Common myeloid progenitor, CD34-positive (primary cell): ENCODE results near the gene EHD4.
A peak's percentile ranks its signal among the peaks of the same experiment; 100 is the strongest.

ENCODE experiments used
- CTCF ChIA-PET: fragments of 350-600 bp; sonication (Branson Sonifier 250); formaldehyde crosslinking; loops from one replicate; lab custom pipeline; 2021; ENCODE audit warnings: antibody characterized with exemption; lab: Charles Lee
- POLR2A ChIA-PET: fragments of 350-600 bp; sonication (Branson Sonifier 250); formaldehyde crosslinking; loops from one replicate; lab custom pipeline; 2021; ENCODE audit warnings: antibody characterized with exemption; lab: Charles Lee
- DNase-seq, 3 donors: peaks; one replicate each; pipeline versions ENCODE4 v3.0.0 to v3.0.0-alpha.2; 2013
- H3K27ac ChIP-seq, 2 experiments: 1 replicate in 1 of 2; 2 replicates in 1 of 2; pipeline ENCODE4 v1.7.0; 2013; ENCODE audit warnings: inconsistent platforms in 2 of 2, low read length in 2 of 2, mild to moderate bottlenecking in 2 of 2, low read depth in 1 of 2, moderate library complexity in 1 of 2; ENCODE audit not compliant: severe bottlenecking in 2 of 2, insufficient read depth in 1 of 2, poor library complexity in 1 of 2
- H3K27me3 ChIP-seq, 5 experiments: replicated peaks in 2 of 5; 1 replicate in 3 of 5; 2 replicates in 2 of 5; pipeline versions ENCODE4 v1.6.1 to v1.7.0; 2013; ENCODE audit warnings: low read length in 4 of 5, mild to moderate bottlenecking in 2 of 5, moderate library complexity in 2 of 5, inconsistent platforms in 1 of 5; ENCODE audit not compliant: insufficient read depth in 5 of 5, control insufficient read depth in 4 of 5
- H3K36me3 ChIP-seq, 4 experiments: 1 replicate in 2 of 4; 2 replicates in 2 of 4; pipeline versions ENCODE4 v1.6.1 to v1.7.0; 2013; ENCODE audit warnings: low read length in 3 of 4, control low read depth in 1 of 4, mild to moderate bottlenecking in 1 of 4; ENCODE audit not compliant: control insufficient read depth in 4 of 4, insufficient read depth in 4 of 4
- H3K4me1 ChIP-seq, 4 experiments: 1 replicate in 3 of 4; 2 replicates in 1 of 4; pipeline versions ENCODE4 v1.6.1 to v1.7.1; 2013; ENCODE audit warnings: low read length in 3 of 4, mild to moderate bottlenecking in 3 of 4, control low read depth in 1 of 4, inconsistent platforms in 1 of 4, moderate library complexity in 1 of 4; ENCODE audit not compliant: control insufficient read depth in 4 of 4, insufficient read depth in 4 of 4; ENCODE audit errors: control extremely low read depth in 1 of 4
- H3K4me3 ChIP-seq, 7 experiments: 1 replicate in 4 of 7; 2 replicates in 3 of 7; pipeline versions ENCODE4 v1.5.1 to v1.7.0; 2013; ENCODE audit warnings: mild to moderate bottlenecking in 7 of 7, low read length in 6 of 7, moderate library complexity in 6 of 7, inconsistent platforms in 2 of 7, low read depth in 2 of 7, control low read depth in 1 of 7; ENCODE audit not compliant: insufficient read depth in 4 of 7, control insufficient read depth in 1 of 7; ENCODE audit errors: extremely low read depth in 1 of 7
- H3K9me3 ChIP-seq, 5 experiments: 1 replicate in 4 of 5; 2 replicates in 1 of 5; pipeline versions ENCODE4 v1.6.1 to v1.7.1; 2013; ENCODE audit warnings: low read length in 4 of 5, mild to moderate bottlenecking in 2 of 5, inconsistent platforms in 1 of 5, low read depth in 1 of 5, moderate library complexity in 1 of 5; ENCODE audit not compliant: control insufficient read depth in 4 of 5, insufficient read depth in 2 of 5; ENCODE audit errors: control extremely low read depth in 1 of 5
- WGBS: methylation state at CpG from one replicate; pipeline ENCODE4 v1.1.5; 2013; ENCODE audit not compliant: insufficient coverage; 5-methylcytosine and 5-hydroxymethylcytosine counted together

The EHD4 gene

GRCh38 chr15:41974041-41974440 is 1.7 kb upstream of the EHD4 start:
- Histone ChIP-seq H3K4me1 (peaks cover 5 to 24% (median 17%) of the 10 kb centered on the region in 4 experiments), H3K36me3 (no peaks in the 10 kb centered on the region), H3K9me3 (no peaks in the 10 kb centered on the region), H3K4me3 (no peak overlapping the region), H3K27me3 (peaks cover 0 to 23% (median 2%) of the 10 kb centered on the region in 5 experiments), H3K27ac (no peak overlapping the region)
- ChIA-PET POLR2A (interaction anchor here (1.5 kb wide), 1 partner anchor 9 kb away, joined by 6 read pairs; no protein-coding TSS in a partner anchor), CTCF (interaction anchor here (1.0 kb wide), 1 partner anchor 21 kb away, joined by 3 read pairs; no protein-coding TSS in a partner anchor)
- 100% methylated on average over 1 of the region's 1 CpG for WGBS
- DNase-seq = no peak

DNA sequence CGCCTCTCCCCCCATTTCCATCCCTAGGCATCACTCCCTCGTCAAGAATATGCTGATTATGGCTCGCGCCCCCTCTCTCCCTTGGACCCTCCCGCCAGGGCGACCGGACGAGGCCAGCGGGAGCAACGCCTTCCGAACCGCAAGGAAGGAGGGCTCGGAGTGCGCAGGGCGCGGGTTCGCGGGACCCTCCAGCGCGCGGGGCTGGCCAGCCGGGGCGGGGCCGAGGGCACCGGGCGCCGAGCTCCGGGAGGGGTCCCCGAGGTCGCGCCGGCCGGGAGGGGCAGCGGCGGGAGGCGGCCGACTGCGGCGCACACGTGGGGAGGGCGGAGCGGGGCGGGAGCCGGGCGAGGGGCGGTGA is 483 bp downstream of the EHD4 start:
- no peak overlapping the region for H3K27ac ChIP-seq
- H3K4me3 ChIP-seq = peak overlapping the region; percentile 59 to 92 (median 81)
- WGBS = 0% methylated on average over 38 of the region's 46 CpGs
- H3K4me1 ChIP-seq = peaks cover 14 to 42% (median 31%) of the 10 kb centered on the region in 4 experiments
- H3K9me3 ChIP-seq = no peaks in the 10 kb centered on the region
- ChIA-PET CTCF (interaction anchor here (1.0 to 1.7 kb wide), 6 partner anchors 11 to 199 kb away, joined by 3 to 6 read pairs (median 3); no protein-coding TSS in a partner anchor), POLR2A (no interaction called here)
- no peaks in the 10 kb centered on the region for H3K36me3 ChIP-seq
- H3K27me3 ChIP-seq = peaks cover 0 to 23% (median 2%) of the 10 kb centered on the region in 5 experiments
- DNase-seq = no peak

GRCh38 chr15:41971089-41971894 is 1.1 kb downstream of the EHD4 start:
- Histone ChIP-seq H3K27ac (no peak overlapping the region), H3K4me3 (peak overlapping the region; percentile 59 to 92 (median 81)), H3K36me3 (no peaks in the 10 kb centered on the region), H3K9me3 (no peaks in the 10 kb centered on the region), H3K4me1 (peaks cover 14 to 48% (median 37%) of the 10 kb centered on the region in 4 experiments), H3K27me3 (peaks cover 0 to 23% (median 2%) of the 10 kb centered on the region in 5 experiments)
- WGBS = 21% methylated on average over 3 of the region's 16 CpGs
- POLR2A ChIA-PET = no interaction called here
- CTCF ChIA-PET = interaction anchor here (1.4 to 1.9 kb wide), 3 partner anchors 12 to 35 kb away, joined by 3 to 8 read pairs (median 6); no protein-coding TSS in a partner anchor
- DNase-seq = peak; percentile 59 to 87 (median 84)

DNA sequence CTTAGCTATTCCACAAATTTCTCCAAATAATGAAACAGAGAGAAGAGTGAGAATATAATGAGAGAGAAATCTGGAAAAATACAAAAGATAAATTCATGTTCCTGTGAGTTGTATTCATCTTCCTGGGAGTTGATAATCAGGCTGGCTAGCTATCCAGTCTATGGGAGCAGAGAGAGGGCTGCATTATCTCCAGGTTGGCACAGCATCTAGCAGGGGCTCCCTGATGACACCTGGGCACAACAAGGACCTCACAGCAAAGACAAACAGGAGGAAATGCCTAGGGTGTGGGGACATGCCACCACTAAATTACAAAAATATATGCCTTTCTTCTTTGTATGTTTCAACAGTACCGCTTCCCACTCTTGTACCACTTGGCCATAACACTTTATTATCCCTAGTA is 1.9 kb downstream of the EHD4 start:
- CTCF ChIA-PET = interaction anchor here (1.1 to 1.9 kb wide), 4 partner anchors 13 to 196 kb away, joined by 3 to 8 read pairs (median 5); partner anchors contain the start of gene MAPKBP1
- H3K4me1 ChIP-seq = peaks cover 14 to 55% (median 41%) of the 10 kb centered on the region in 4 experiments
- WGBS = 100% methylated on average over 1 of the region's 1 CpG
- no peak for DNase-seq
- POLR2A ChIA-PET = no interaction called here
- no peak overlapping the region for H3K4me3 ChIP-seq
- H3K27me3 ChIP-seq = peaks cover 0 to 23% (median 2%) of the 10 kb centered on the region in 5 experiments
- no peaks in the 10 kb centered on the region for H3K36me3 ChIP-seq
- H3K27ac ChIP-seq = no peak overlapping the region
- H3K9me3 ChIP-seq = no peaks in the 10 kb centered on the region

- ChIA-PET POLR2A (no interaction called here), CTCF (interaction anchor here (0.7 to 1.9 kb wide), 6 partner anchors 13 to 203 kb away, joined by 3 to 8 read pairs (median 4); partner anchors contain the start of gene MAPKBP1)
- no peaks in the 10 kb centered on the region for H3K36me3 ChIP-seq
- H3K27ac ChIP-seq = no peak overlapping the region
- peaks cover 0 to 23% (median 2%) of the 10 kb centered on the region in 5 experiments for H3K27me3 ChIP-seq
- H3K4me1 ChIP-seq = peaks cover 14 to 58% (median 41%) of the 10 kb centered on the region in 4 experiments
- WGBS = 0% methylated on average over 1 of the region's 3 CpGs
- H3K9me3 ChIP-seq = no peaks in the 10 kb centered on the region
- DNase-seq = peak in 2 of 3 donors; percentile 64
- H3K4me3 ChIP-seq = no peak overlapping the region
Observed at GRCh38 chr15:41969851-41970431, 2.4 kb downstream of the EHD4 start.

DNA sequence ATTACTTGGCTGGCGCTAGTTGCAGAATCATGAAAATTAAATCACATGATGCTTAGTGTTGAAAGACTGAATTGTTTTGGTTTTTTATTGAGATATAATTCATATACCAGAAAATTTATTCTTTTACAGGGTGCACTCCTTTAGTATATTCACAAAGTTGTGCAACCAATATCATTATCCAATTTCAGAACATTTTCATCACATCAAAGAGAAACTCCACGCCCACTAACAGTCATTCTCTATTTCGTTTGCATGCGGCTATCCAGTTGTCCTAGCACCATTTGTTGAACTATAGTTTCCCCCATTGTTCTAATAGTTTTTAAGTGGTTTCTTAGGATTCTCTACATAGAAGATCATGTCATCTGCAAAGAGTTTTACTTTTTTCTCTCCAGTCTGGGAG is 3.7 kb downstream of the EHD4 start:
- H3K9me3 ChIP-seq = no peaks in the 10 kb centered on the region
- POLR2A ChIA-PET = interaction anchor here (0.7 kb wide), 1 partner anchor 203 kb away, joined by 3 read pairs; no protein-coding TSS in a partner anchor
- peaks cover 0 to 23% (median 0%) of the 10 kb centered on the region in 5 experiments for H3K27me3 ChIP-seq
- peaks cover 14 to 58% (median 41%) of the 10 kb centered on the region in 4 experiments for H3K4me1 ChIP-seq
- WGBS = no CpG with 5 or more reads among the region's 4 CpGs
- no peak for DNase-seq
- no peak overlapping the region for H3K27ac ChIP-seq
- CTCF ChIA-PET = interaction anchor here (1.0 to 2.6 kb wide), 3 partner anchors 62 to 170 kb away, joined by 3 to 9 read pairs (median 3); no protein-coding TSS in a partner anchor
- H3K36me3 ChIP-seq = no peaks in the 10 kb centered on the region
- no peak overlapping the region for H3K4me3 ChIP-seq
